Stimulated activated CD4-positive, alpha-beta T cell treated with anti-CD3 and anti-CD28 coated beads, Interleukin-12 subunit alpha, Interleukin-12 subunit beta, amount 100 ng/mL, for 48 hours (primary cell): ENCODE data around the gene ZNF514.
"Not testable (repeated sequence)": the region's sequence is repeated elsewhere in the genome, so short reads cannot be mapped to it uniquely, and the experiment has no call there.

Source experiments
- DNase-seq, 3 donors: peaks; one replicate each; pipeline ENCODE4 v3.0.0-alpha.2; 2020; ENCODE audit warnings: low read depth in 2 of 3, low spot score in 1 of 3

ZNF514 gene

GRCh38 chr2:95138702-95139101 is 20.9 kb downstream of the ZNF514 start:
- no peak for DNase-seq

GRCh38 chr2:95122197-95122551 is 37.5 kb downstream of the ZNF514 start:
- DNase-seq: no peak

DNA sequence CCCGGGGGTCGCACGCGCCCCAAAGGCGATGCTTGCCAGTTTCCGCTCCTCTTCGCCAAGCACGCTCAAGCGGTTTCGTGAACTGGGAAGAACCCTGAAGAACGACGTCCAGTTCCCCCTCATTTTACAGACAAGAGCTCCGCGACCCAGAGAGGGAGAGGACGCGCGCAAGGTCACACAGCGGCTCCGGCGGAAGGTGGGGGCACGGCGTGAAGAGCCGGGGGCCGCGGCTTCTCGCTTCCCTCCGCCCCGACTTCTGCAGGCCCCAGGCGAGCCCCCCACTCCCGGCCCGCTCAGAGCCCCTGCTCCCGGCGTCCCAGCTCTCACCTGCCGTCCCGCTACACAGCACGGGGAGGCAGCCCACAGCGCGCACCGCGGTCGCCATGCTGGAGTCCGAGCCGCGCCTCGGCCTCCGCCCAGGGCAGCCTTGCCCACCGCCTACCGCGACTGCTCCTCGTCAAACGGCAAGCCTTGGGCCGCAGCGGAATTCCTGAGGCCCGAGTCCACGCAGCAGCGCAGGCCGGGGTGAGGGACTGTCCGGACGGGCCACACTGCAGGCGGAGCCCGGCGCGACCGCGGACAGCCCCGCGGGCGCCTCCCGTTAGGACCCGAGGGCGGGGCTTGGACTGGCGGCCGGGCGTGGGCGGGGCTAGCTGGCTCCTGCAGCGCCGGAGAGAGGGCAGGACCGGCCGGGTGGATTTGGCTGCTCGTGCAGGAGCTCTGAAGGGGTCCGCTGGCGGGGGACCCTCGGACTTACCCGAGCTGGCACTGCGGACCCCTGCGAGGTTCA is 38.0 kb downstream of the ZNF514 start, which contains the start of gene MRPS5:
Gene MRPS5 (minus strand): TSS at position 402 of the 790 bp plus-strand sequence. CDS start 17 bp downstream, at position 385.
- peak; percentile 76 to 92 (median 91) for DNase-seq

- DNase-seq: no peak
These were observed 38.6 kb downstream of the ZNF514 start for GRCh38 chr2:95121093-95121406.

DNA sequence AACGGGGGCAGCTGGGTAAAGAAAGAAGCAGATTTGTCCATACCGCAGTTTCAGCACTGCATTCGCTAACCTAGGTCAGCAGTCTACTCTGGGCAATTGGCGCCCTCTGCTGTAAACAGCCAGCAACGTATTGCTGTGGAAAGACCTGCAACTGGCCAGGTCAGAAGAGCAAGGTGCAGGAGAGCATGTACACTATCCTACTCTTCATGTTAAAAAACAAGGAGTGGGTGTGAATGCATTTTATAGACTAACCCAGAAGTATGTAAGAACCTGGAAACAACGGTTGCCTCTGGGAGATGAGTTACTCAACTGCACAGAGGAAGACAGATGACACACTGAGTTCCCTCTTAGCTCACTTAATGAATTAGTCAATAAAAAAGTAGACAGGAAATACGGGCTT is 44.2 kb downstream of the ZNF514 start:
- DNase-seq: peak; percentile 54 to 59 (median 59)

DNA sequence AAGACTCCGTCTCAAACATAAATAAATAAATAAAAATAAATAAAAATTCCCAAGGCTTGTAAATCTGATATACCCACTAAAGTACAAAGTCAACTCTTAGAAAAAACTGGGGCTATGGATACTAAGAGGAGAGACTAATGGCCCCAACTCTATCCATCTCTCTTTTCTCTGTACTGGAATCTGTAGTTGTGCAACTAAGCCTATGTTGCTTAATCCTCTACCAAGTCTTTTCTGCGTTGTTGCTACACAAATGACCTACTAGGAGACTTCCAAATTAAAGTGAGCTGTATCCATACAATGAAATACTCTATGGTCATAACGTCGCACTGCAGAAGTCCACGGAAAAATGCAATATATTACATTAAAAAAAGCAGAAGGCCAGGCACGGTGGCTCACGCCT is 46.2 kb downstream of the ZNF514 start:
- no peak for DNase-seq

DNA sequence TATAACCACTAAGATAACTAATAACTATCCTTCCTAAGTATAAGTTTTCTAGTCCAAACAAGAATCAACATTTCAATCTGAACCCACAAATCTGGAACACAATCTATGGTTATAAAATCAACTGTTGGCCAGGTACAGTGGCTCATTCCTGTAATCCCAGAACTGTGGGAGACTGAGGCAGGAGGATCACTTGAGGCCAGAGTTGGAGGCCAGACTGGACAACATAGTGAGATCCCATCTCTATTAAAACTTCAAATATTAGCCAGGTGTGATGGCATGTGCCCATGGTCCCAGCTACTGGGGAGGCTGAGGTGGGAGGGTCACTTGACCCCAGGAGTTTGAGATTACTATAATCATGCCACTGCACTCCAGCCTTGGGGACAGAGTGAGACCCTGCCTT is 49.3 kb downstream of the ZNF514 start:
- no peak for DNase-seq

GRCh38 chr2:95109260-95109659 is 50.4 kb downstream of the ZNF514 start:
- DNase-seq: no peak

GRCh38 chr2:95106081-95106480 is 53.6 kb downstream of the ZNF514 start:
- DNase-seq: no peak

GRCh38 chr2:95104606-95105005 is 55.0 kb downstream of the ZNF514 start:
- DNase-seq: no peak

- no peak for DNase-seq
These were observed 59.7 kb downstream of the ZNF514 start for GRCh38 chr2:95099910-95100309.

- not testable (repeated sequence) for DNase-seq
These were observed 61.4 kb downstream of the ZNF514 start for GRCh38 chr2:95098273-95098672.
